GM19467 (cell line): ENCODE measurements around the gene IRF9.

ENCODE experiments used
- ATAC-seq: cut with Tn5 transposase; IDR thresholded peaks from one replicate; pipeline ENCODE4 v1.9.1; 2021; ENCODE audit warnings: mild to moderate bottlenecking, moderate library complexity; ENCODE audit not compliant: unreplicated experiment

IRF9 gene

DNA sequence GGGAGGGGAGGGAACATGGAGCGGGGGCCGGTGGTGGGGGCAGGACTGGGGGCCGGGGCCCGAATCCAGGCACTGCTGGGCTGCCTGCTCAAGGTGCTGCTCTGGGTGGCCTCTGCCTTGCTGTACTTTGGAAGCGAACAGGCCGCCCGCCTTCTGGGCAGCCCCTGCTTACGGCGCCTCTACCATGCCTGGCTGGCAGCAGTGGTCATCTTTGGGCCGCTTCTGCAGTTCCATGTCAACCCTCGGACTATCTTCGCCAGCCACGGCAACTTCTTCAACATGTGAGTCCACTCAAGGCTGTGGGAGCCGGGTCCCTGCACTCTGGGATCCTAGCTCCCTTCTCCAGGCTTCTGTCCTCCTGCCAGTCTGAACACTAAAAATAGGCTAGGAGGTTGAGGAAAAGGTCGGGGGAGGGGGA lies 29.5 kb upstream of the IRF9 start:
- ATAC-seq: no peak

DNA sequence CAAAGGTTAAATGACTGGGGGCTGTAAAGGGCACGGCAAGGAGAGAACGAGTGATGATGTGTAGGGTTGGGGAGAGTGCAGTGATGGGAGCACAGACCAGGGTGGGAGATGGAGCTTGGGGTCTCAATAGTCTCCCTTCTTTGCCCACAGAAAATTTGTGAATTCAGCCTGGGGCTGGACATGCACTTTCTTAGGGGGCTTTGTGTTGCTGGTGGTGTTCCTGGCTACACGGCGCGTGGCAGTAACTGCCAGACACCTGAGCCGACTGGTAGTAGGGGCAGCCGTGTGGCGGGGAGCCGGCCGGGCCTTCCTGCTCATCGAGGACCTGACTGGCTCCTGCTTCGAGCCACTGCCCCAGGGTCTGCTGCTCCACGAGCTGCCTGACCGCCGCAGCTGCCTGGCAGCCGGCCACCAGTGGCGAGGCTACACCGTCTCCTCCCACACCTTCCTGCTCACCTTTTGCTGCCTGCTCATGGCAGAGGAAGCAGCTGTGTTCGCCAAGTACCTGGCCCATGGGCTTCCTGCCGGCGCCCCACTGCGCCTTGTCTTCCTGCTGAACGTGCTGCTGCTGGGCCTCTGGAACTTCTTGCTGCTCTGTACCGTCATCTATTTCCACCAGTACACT lies 28.9 kb upstream of the IRF9 start:
- no peak for ATAC-seq

DNA sequence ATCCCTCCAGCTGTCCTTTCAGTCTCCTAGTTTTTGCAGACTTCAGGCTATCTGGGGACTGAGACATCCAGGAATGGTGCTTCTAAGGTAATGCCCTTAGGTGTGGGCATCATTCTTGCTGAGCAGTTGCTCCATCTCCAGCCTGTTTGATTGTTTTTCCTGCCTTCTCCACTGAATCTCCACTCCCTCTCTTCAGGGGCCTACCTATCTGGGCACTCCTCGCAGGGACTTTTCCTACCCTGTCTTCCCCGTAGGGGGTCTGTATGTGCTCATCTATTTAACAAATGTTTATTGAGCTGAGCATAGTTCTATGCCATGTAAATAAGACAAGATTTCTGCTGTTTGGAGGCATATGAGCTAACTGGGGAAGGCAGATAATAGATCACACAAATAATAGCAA lies 28.1 kb upstream of the IRF9 start:
- no peak for ATAC-seq

DNA sequence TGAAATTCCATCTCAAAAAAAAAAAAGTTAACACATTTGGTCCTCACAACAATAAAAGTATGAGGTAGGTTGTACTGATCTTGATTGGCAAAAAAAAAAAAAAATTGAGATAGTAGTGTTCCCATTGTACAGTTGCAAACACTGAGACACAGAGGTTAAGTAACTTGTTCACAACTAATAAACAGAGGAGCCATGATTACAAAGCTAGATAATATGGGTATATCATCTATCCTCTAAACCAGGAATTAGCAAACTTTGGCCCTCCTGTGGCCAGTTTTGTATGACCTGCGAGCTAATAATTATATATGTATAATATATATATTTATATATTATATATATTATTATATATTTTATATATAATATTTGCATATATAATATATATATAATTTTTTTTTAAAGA lies 27.3 kb upstream of the IRF9 start:
- no peak for ATAC-seq

DNA sequence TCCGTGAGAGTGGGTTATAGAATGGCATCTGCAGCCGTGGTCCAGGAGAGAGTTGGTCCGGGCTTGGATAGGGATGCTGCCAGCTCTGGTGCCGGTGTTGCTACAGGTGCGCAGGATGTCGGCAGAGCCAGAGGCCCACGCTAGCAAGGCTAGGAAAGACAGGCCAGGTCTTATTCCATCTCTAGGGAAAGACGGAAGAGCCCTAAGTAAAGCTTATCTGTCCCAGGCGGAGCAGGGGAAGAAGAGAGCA lies 25.6 kb upstream of the IRF9 start:
- no peak for ATAC-seq

DNA sequence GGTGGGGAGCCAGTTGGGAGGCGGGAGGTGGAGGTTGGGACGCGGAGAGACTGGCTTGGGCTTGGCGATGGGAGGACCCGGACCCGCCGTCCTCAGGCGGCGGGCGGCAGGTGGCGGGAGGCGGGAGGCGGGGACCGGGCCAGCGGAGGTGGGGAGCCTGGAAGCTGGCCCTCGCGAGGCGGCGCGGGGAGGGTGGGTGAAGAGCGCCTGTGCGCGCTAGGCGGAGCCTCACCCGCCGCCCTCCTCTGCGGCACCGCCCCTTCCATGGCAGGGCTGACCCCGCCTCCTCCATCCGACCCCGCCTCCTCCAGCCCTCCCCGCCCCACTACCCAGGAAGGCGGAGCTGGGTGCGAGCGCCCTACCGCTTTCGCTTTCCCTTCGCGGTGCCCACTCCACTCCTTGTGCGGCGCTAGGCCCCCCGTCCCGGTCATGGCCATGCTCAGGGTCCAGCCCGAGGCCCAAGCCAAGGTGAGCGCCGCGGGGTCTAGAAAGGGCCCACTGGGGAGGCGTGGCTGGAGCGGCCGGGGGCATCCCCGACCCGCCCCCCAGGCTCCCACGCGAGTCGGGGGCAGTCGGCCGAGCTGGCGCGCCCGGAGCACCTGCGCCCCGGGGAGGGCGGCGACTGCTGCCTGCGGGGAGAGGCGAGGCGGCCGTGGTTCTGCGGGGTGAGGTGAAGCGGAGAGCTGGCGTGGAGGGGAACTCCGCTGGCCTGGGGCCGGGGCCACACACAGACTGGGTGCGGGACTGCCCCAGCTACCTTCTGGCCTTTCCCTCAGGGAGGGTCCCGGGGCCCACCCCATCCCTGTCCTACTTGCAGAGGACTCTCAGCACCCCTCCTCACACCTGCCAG lies 25.0 kb upstream of the IRF9 start, which contains the start of gene PSME1:
PSME1 (plus strand) TSS at position 361 of the 850 bp plus-strand sequence; CDS start at position 430, 69 bp downstream.
- ATAC-seq: peak; percentile 83

DNA sequence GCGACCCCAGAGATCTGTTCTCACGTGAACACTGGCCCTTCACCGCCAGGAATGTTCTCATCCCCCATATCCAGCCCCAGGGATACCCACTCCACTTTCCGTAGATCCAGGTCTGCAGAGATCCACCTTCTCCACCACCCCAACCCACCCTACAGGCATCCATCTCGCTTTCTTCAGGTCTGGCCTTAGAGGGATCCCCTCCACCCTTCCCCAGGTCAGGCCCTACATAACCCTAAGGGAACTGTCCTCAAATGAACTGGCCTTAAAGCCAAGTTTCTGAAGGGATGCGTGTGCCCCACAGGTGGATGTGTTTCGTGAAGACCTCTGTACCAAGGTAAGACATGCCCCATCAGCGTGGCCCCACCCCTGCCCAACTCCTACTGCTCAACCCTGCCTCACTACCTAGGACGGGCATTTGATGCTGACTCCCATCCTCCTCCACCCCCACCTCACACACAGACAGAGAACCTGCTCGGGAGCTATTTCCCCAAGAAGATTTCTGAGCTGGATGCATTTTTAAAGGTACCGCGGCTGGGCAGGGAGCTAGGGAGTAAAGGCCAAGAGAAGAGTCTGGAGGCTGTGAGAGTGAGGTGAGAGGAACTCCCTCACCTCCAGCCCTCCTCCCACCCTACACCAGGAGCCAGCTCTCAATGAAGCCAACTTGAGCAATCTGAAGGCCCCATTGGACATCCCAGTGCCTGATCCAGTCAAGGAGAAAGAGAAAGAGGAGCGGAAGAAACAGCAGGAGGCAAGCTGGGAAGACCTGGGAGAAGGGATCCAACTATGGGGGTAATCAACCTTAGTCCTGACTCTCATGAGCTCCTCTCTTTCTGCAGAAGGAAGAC lies 24.2 kb upstream of the IRF9 start:
- ATAC-seq: no peak

GRCh38 chr14:24137529-24138395 lies 23.3 kb upstream of the IRF9 start:
- no peak for ATAC-seq

GRCh38 chr14:24138396-24139271 lies 22.4 kb upstream of the IRF9 start:
- ATAC-seq: no peak

DNA sequence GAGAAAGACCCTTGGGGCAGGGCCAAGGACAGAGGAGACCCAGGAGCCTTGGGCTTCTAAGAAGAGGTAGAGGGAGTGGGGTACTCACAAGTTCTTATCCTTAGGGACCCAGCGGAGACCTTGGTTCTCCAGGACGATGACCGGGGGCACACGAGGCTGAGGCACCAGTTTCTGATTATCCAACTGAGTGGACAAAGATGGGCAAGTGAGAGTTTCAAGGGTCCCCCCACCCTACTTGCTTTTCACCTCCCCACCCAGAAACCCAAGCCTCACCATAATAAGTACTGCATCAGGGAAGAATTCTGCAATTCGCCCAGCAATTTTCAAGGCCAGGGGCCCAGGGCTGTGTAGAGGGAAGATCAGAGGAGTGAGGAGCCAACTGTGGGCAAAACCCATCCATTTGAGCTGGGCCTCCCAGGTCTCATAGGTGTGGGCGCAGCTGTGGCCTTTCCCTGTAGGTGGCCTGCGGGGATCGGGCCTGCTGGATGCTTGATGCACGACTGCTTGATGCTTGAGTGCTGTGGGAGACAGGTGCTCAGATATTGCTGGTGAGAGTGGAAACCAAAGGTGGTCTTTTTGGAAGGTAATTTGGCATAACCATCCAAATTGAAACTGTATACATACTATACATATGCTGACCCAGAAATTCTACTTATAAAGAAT lies 21.7 kb upstream of the IRF9 start:
- ATAC-seq: no peak

DNA sequence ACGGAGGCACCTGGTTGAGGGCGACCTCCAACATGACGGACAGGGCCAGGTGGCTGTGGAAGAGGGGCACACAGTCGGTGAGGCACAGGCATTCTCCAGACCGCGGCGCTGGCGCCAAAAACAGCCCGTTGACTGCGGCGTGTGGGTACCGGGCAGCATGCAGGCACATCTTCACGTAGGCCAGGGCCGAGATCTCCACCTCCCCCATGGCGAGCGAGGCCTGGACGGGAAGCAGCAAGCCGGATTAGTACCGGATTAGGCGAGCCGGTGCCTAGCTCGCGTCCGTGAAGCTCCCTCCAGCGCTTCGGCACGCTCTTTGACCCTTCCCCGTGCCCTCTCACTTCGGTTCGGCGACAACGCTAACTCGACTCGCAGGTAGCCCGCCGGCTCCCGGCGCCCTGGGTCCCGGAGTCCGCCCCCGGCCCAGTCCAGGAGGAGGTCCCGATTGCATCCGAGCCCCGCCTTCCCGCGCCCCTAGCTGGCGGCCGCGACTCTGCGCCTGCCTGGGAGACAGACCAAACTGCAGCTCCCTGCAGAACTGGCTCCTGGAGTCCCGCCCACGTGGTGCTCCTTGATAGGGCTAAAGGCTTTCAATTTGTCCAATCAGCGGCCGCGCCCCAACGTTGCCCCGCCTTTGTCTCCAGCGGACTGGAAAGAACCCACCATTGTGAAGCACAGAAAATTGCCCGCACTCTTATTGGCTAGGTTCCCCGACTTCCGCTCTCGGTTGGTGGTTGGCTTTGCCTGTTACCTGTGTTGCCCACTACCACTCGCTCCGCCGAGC lies 19.8 kb upstream of the IRF9 start, which contains the start of gene EMC9:
EMC9 (minus strand) TSS at position 495 of the 784 bp plus-strand sequence; CDS start at position 208, 287 bp downstream.
- peak; percentile 85 for ATAC-seq

DNA sequence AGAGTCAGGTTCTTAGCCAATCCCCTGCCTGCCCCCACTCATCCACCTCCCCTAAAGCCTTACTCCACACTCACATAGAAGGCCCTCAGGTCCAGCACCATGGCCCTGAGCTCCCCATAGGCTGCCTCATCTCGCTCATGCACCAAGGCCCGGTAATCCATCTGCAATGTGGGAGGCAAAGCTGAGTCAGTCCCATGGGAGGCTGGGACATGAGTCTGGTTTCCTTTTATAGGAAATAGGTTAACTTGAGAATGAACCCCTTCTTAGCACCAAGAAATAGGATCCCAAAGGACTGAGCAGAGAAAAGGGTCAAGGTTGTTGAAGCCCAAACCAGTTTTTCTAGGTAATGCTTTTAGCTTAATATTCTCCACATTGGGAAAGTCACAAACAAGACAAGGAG lies 17.6 kb upstream of the IRF9 start:
- no peak for ATAC-seq

DNA sequence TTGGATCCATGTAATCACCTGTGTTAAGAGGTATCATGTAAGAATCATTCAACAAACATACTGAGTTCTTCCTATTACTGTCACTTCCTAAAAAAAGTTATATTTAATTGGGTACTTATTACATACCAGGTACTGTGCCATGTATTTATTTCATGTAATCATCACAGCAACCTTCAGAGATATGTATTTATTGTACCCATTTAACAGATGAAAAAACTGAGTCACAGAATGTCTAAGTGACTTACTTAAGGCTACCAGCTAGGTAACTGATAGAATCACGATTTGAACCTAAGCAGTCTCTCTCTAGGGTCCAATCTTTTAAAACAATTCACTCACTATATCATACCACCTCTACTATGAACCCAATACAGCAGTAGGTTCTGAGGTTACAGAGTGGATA lies 16.6 kb upstream of the IRF9 start:
- ATAC-seq: no peak

DNA sequence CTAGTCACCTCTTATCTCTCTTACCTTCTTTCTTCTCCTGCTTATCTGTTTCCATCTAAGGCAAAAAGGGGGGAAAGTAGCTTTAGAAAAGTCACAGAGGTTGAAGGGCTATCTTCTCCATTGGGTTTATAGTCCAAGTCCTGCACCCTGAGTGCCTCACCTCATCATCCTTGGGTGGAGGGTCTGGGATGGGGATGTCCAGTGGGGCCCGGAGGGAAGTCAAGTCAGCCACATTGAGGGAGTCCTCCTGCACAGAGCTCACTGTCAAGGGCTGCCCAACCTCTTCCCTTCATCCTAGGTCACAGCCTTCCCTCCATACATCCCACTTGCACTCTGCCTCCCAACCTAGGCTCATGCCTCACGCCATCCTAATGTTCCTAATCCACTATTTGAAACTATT lies 15.8 kb upstream of the IRF9 start:
- ATAC-seq: no peak

DNA sequence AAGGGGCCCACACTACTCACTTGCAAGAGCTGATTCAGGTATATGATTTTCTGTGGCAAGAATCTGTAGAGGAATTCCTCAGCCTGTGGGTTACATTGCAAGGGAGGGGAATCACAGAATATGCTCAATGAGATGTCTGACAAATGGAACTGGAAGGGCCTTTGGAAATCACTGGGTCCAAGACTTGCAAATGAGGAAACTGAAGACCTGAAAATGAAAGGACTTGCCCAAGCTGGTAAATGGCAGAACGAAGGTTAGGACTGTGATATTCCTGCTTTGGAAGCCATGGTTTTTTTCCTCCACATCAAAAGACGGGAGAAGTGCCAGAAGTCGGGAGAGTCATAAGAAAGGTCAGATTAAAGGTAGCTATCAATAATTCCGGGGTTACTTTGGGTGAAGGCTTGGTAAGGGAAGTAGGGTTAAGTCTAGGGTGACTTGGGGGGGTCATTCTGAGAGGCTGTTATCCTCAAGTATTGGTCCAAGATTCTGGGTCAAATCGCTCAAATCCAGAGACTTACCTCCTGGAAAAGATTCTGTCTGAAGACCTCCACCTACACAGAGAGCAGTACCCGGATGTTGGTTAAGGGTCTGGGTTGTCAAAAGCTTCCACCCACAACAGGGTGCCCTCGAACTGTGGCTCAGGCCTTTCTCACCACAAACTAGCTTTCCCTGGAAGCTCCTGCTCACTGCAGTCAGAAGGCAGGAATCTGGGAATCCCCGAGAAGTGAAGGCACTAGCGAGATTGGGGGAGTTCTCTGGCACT lies 15.2 kb upstream of the IRF9 start:
- no peak for ATAC-seq

DNA sequence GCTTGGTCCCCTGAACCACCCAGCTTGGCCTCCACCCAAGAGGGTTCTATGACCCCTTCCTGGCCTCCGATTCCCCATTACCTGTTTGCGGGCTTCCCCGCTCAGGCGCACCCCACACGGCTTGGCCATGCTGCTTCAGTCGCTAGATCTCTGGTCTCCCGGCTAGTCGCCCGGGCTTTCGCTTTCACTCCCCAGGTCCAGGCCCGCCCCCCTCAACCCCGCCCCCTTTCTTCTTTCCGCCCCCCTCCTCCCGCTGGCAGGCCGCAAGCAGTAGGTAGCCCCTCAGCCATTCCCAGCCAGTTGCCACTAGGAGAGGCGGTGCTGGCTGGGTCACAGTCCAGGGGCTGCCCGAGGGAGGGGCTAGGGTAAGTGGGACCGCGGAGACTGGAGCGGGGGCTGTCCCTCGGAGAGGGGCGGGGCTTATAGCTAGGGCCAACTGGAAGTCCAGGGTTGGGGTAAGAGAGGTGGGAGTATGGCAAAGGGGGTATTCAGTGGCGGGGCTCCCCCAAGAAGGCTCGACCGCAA lies 14.6 kb upstream of the IRF9 start, which contains the start of gene PSME2:
PSME2 (minus strand) TSS at position 158 of the 525 bp plus-strand sequence; CDS start at position 129, 29 bp downstream.
- peak; percentile 59 for ATAC-seq
